CD14-positive monocyte (primary cell): Measurements from ENCODE around the gene P2RY12. TPM values are rescaled to one million over a fixed set of nuclear protein-coding genes. Genes with fewer than 3 reads are reported as not detected.

Source experiments
- DNase-seq, 3 donors: peaks; one replicate each; pipeline ENCODE4 v3.0.0-alpha.2; 2011 to 2022
- H2AFZ ChIP-seq: 2 replicates; pipeline ENCODE4 v1.6.0; 2012; ENCODE audit warnings: mild to moderate bottlenecking, low read depth, low read length, inconsistent platforms; ENCODE audit not compliant: insufficient read depth, poor library complexity, severe bottlenecking
- H3K27ac ChIP-seq, 2 donors: 1 replicate in 1 of 2; 2 replicates in 1 of 2; pipeline ENCODE4 v1.5.1; 2012 to 2013; ENCODE audit warnings: low read length in 2 of 2, control low read depth in 1 of 2, inconsistent platforms in 1 of 2, low read depth in 1 of 2, mild to moderate bottlenecking in 1 of 2
- H3K27me3 ChIP-seq, 2 donors: one replicate each; pipeline versions ENCODE4 v1.6.0 to v1.6.1; 2011 to 2013; ENCODE audit warnings: low read length in 2 of 2; ENCODE audit not compliant: control insufficient read depth in 2 of 2, insufficient read depth in 2 of 2
- H3K36me3 ChIP-seq, 2 donors: replicated peaks in 1 of 2; 1 replicate in 1 of 2; 2 replicates in 1 of 2; pipeline versions ENCODE4 v1.5.1 to v1.6.1; 2012 to 2013; ENCODE audit warnings: low read length in 2 of 2, control low read depth in 1 of 2, inconsistent platforms in 1 of 2, mild to moderate bottlenecking in 1 of 2; ENCODE audit not compliant: insufficient read depth in 2 of 2, control insufficient read depth in 1 of 2
- H3K4me1 ChIP-seq, 2 donors: 1 replicate in 1 of 2; 2 replicates in 1 of 2; pipeline versions ENCODE4 v1.5.1 to v1.6.1; 2012 to 2013; ENCODE audit warnings: low read length in 2 of 2, control low read depth in 1 of 2, inconsistent platforms in 1 of 2, mild to moderate bottlenecking in 1 of 2, moderate library complexity in 1 of 2; ENCODE audit not compliant: insufficient read depth in 2 of 2, control insufficient read depth in 1 of 2
- H3K4me2 ChIP-seq: replicated peaks from 2 replicates; pipeline ENCODE3; 2012; ENCODE audit warnings: low read length, moderate library complexity, mild to moderate bottlenecking; ENCODE audit not compliant: poor library complexity, severe bottlenecking; ENCODE audit errors: extremely low read depth
- H3K4me3 ChIP-seq, 3 experiments: fragments of 200-600 bp in 1 of 3; sonication (generic) in 1 of 3; replicated peaks in 1 of 3; 1 replicate in 2 of 3; 2 replicates in 1 of 3; pipeline ENCODE4 v1.5.1; 2011 to 2013; ENCODE audit warnings: low read length in 3 of 3, mild to moderate bottlenecking in 3 of 3, control low read depth in 2 of 3, low read depth in 2 of 3, inconsistent platforms in 1 of 3, moderate library complexity in 1 of 3
- H3K79me2 ChIP-seq: 2 replicates; pipeline ENCODE4 v1.6.0; 2012; ENCODE audit warnings: mild to moderate bottlenecking, control low read depth, inconsistent platforms, low read length, moderate library complexity; ENCODE audit not compliant: insufficient read depth
- H3K9ac ChIP-seq: 2 replicates; pipeline ENCODE4 v1.6.0; 2017; ENCODE audit warnings: low read length, mild to moderate bottlenecking; ENCODE audit not compliant: insufficient read depth, poor library complexity, severe bottlenecking
- H3K9me3 ChIP-seq, 2 donors: replicated peaks in 1 of 2; 1 replicate in 1 of 2; 2 replicates in 1 of 2; pipeline versions ENCODE4 v1.5.1 to v1.6.1; 2012 to 2013; ENCODE audit warnings: low read length in 2 of 2, control low read depth in 1 of 2; ENCODE audit not compliant: control insufficient read depth in 1 of 2, insufficient read depth in 1 of 2
- H4K20me1 ChIP-seq: 2 replicates; pipeline ENCODE4 v1.6.0; 2012; ENCODE audit warnings: mild to moderate bottlenecking, low read length, control low read depth, moderate library complexity; ENCODE audit not compliant: insufficient read depth
- H3K27ac Mint-ChIP-seq, 7 donors: one replicate each; pipeline ENCODE4 v1.8.0; 2020; ENCODE audit warnings: mild to moderate bottlenecking in 7 of 7, mixed read lengths in 7 of 7, moderate library complexity in 6 of 7, inconsistent platforms in 2 of 7
- H3K27me3 Mint-ChIP-seq, 3 donors: one replicate each; pipeline ENCODE4 v1.8.0; 2021 to 2022; ENCODE audit warnings: low read depth in 3 of 3, mild to moderate bottlenecking in 3 of 3, mixed read lengths in 3 of 3, moderate library complexity in 3 of 3, inconsistent platforms in 1 of 3
- H3K36me3 Mint-ChIP-seq, 2 donors: one replicate each; pipeline ENCODE4 v1.8.0; 2020; ENCODE audit warnings: mixed read lengths in 2 of 2, inconsistent platforms in 1 of 2, mild to moderate bottlenecking in 1 of 2
- H3K4me1 Mint-ChIP-seq: one replicate; pipeline ENCODE4 v1.8.0; 2020; ENCODE audit warnings: mild to moderate bottlenecking, mixed read lengths
- H3K4me3 Mint-ChIP-seq, 2 donors: one replicate each; pipeline ENCODE4 v1.8.0; 2020; ENCODE audit warnings: mild to moderate bottlenecking in 2 of 2, mixed read lengths in 2 of 2, moderate library complexity in 1 of 2
- H3K9me3 Mint-ChIP-seq, 7 donors: one replicate each; pipeline ENCODE4 v1.8.0; 2020 to 2022; ENCODE audit warnings: mixed read lengths in 7 of 7, mild to moderate bottlenecking in 6 of 7, moderate library complexity in 6 of 7, inconsistent platforms in 2 of 7
- WGBS: methylation state at CpG from one replicate; pipeline ENCODE4 v1.1.5; 2013; ENCODE audit warnings: missing lambda C conversion rate; ENCODE audit not compliant: insufficient coverage; 5-methylcytosine and 5-hydroxymethylcytosine counted together
- intact Hi-C, 2 donors: fragments of 100-400 bp; cut with micrococcal nuclease; formaldehyde crosslinking; loops; one replicate each; pipeline versions ENCODE4 v1.15.0 to v1.15.1; 2023
- polyA plus RNA-seq, 3 donors: library from polyadenylated mRNA; depleted of rRNA in 1 of 3; unstranded in 2 of 3; stranded (reverse) in 1 of 3; fragments of 300-500 nt in 2 of 3; fragments of >200 nt in 1 of 3; fragmentation: Illumina TruSeq in 2 of 3; gene quantifications; 1 replicate in 2 of 3; 2 replicates in 1 of 3; pipeline ENCODE4 v1.2.3, GENCODE V29; 2012 to 2021
- TF ChIP-seq, protein P1 (sequence below): fragments of 200-600 bp; IDR thresholded peaks from one replicate; pipeline ENCODE4 v1.8.0; 2022; ENCODE audit warnings: antibody characterized with exemption, mild to moderate bottlenecking

Gene P2RY12
- polyA plus RNA-seq, 3 donors: 1.9 to 3.0 (median 2.7) TPM

DNA sequence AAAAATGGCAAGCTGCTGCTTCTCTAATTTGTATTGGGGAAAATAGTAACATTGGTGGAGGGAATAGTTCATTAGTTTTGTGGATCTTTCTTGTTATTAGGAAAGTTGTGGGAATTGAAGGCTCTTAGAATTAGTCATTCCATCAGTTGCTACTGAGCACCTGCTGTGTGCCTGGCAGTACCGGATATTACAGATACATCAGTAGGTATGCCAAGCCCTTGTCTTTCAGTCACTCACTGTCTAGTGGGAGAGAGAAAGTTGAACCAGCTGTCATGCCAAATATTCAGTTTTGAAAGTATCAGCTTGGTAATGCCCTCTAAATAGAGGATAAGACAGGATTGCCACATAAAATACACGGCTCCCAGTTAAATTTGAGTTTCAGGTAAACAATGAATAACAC is 43.8 kb upstream of the P2RY12 start:
- H3K4me2 ChIP-seq: no peak overlapping the region
- peaks cover 4 to 5% of the 10 kb centered on the region in 2 donors for H3K4me1 ChIP-seq
- no peak overlapping the region for H3K4me3 ChIP-seq
- TF ChIP-seq, protein P1, sequence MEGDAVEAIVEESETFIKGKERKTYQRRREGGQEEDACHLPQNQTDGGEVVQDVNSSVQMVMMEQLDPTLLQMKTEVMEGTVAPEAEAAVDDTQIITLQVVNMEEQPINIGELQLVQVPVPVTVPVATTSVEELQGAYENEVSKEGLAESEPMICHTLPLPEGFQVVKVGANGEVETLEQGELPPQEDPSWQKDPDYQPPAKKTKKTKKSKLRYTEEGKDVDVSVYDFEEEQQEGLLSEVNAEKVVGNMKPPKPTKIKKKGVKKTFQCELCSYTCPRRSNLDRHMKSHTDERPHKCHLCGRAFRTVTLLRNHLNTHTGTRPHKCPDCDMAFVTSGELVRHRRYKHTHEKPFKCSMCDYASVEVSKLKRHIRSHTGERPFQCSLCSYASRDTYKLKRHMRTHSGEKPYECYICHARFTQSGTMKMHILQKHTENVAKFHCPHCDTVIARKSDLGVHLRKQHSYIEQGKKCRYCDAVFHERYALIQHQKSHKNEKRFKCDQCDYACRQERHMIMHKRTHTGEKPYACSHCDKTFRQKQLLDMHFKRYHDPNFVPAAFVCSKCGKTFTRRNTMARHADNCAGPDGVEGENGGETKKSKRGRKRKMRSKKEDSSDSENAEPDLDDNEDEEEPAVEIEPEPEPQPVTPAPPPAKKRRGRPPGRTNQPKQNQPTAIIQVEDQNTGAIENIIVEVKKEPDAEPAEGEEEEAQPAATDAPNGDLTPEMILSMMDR: no peak
- Mint-ChIP-seq H3K27me3 (no peaks in the 10 kb centered on the region), H3K9me3 (no peaks in the 10 kb centered on the region), H3K4me3 (no peak overlapping the region), H3K4me1 (peaks cover 6% of the 10 kb centered on the region), H3K27ac (no peak overlapping the region), H3K36me3 (no peaks in the 10 kb centered on the region)
- 100% methylated on average over 1 of the region's 2 CpGs for WGBS
- no peak overlapping the region for H3K9ac ChIP-seq
- no peak overlapping the region for H3K27ac ChIP-seq
- no peaks in the 10 kb centered on the region for H3K9me3 ChIP-seq
- H3K36me3 ChIP-seq: no peaks in the 10 kb centered on the region
- no peak overlapping the region for H2AFZ ChIP-seq
- no peaks in the 10 kb centered on the region for H4K20me1 ChIP-seq
- intact Hi-C loops: no loop called here
- no peaks in the 10 kb centered on the region for H3K27me3 ChIP-seq
- no peaks in the 10 kb centered on the region for H3K79me2 ChIP-seq
- no peak for DNase-seq

DNA sequence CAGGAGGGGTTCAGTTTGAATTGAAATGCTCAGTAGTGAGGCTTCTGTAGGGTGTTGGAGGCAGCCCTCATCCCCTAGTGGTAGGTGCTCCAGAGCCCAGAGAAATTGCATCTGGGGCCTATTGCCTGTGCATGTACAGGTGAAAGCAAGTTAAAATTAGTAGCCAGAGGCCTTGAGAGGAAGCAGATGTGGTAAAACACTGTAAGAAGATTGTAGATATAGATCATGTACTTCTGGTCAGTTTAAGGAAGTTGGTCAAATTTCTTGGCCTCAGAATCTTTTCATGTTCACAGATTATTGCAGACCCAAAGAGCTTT is 41.7 kb upstream of the P2RY12 start:
- H3K9ac ChIP-seq: no peak overlapping the region
- peaks cover 12% of the 10 kb centered on the region for H3K4me1 Mint-ChIP-seq
- peaks cover 11 to 12% of the 10 kb centered on the region in 2 donors for H3K4me1 ChIP-seq
- H3K27me3 ChIP-seq: no peaks in the 10 kb centered on the region
- no peaks in the 10 kb centered on the region for H4K20me1 ChIP-seq
- intact Hi-C loops: no loop called here
- no peak overlapping the region for H3K4me2 ChIP-seq
- H3K9me3 Mint-ChIP-seq: peaks cover 0 to under 1% (median 0%) of the 10 kb centered on the region in 7 donors
- H3K36me3 Mint-ChIP-seq: no peaks in the 10 kb centered on the region
- no peaks in the 10 kb centered on the region for H3K9me3 ChIP-seq
- H3K27ac ChIP-seq: no peak overlapping the region
- DNase-seq: no peak
- H3K27me3 Mint-ChIP-seq: no peaks in the 10 kb centered on the region
- peak overlapping the region in 3 of 7 donors; percentile 43 to 59 (median 45) for H3K27ac Mint-ChIP-seq
- no peaks in the 10 kb centered on the region for H3K36me3 ChIP-seq
- H3K4me3 ChIP-seq: no peak overlapping the region
- H3K79me2 ChIP-seq: no peaks in the 10 kb centered on the region
- peak overlapping the region; percentile 54 for H2AFZ ChIP-seq
- peak overlapping the region in 1 of 2 donors; percentile 28 for H3K4me3 Mint-ChIP-seq
- TF ChIP-seq, protein P1: no peak
